Fibroblast of the conjunctiva (primary cell): ENCODE results near the gene DDX42.
A peak's percentile ranks its signal among the peaks of the same experiment; 100 is the strongest.

Experiments
- DNase-seq: peaks from one replicate; pipeline ENCODE4 v3.0.0-alpha.2; 2010; ENCODE audit warnings: low read depth

Gene DDX42

GRCh38 chr17:63774141-63774968 is at the start of gene DDX42:
Gene DDX42, plus strand, starts transcription at chr17:63774170. Its CDS starts 12,880 bp downstream, at chr17:63787050.
- DNase-seq: peak; percentile 17

GRCh38 chr17:63735691-63736090 is 38.3 kb upstream of the DDX42 start:
- no peak for DNase-seq

- no peak for DNase-seq
Measured at GRCh38 chr17:63740464-63741142, 33.4 kb upstream of the DDX42 start.

- no peak for DNase-seq
Measured at GRCh38 chr17:63741143-63741407, 32.9 kb upstream of the DDX42 start.

- DNase-seq: peak; percentile 93
Measured at GRCh38 chr17:63741408-63742173, 32.4 kb upstream of the DDX42 start, which contains the start of gene STRADA. Gene STRADA, minus strand, starts transcription at chr17:63741799. Its CDS starts 13,430 bp downstream, at chr17:63728369.

- DNase-seq: no peak
Measured at GRCh38 chr17:63751806-63752205, 22.2 kb upstream of the DDX42 start.

- no peak for DNase-seq
Measured at GRCh38 chr17:63752707-63753106, 21.3 kb upstream of the DDX42 start.

- no peak for DNase-seq
Measured at GRCh38 chr17:63753215-63753614, 20.8 kb upstream of the DDX42 start.

GRCh38 chr17:63754046-63754445 is 19.9 kb upstream of the DDX42 start:
- DNase-seq: no peak

GRCh38 chr17:63758428-63758827 is 15.5 kb upstream of the DDX42 start:
- DNase-seq: no peak

- no peak for DNase-seq
Measured at GRCh38 chr17:63760771-63761539, 13.0 kb upstream of the DDX42 start.

- DNase-seq: no peak
Measured at GRCh38 chr17:63762161-63763078, 11.6 kb upstream of the DDX42 start.

- DNase-seq: no peak
Measured at GRCh38 chr17:63764716-63765115, 9.3 kb upstream of the DDX42 start.

GRCh38 chr17:63766754-63767153 is 7.2 kb upstream of the DDX42 start:
- no peak for DNase-seq

- no peak for DNase-seq
Measured at GRCh38 chr17:63768433-63768832, 5.5 kb upstream of the DDX42 start.

- no peak for DNase-seq
Measured at GRCh38 chr17:63772801-63773271, 1.1 kb upstream of the DDX42 start.

- DNase-seq: peak; percentile 97
Measured at GRCh38 chr17:63773272-63774140, 464 bp upstream of the DDX42 start, which contains the start of gene CCDC47. Gene CCDC47, minus strand, starts transcription at chr17:63773597. Its CDS starts 7,422 bp downstream, at chr17:63766175.

GRCh38 chr17:63774969-63775265 is 947 bp downstream of the DDX42 start:
- DNase-seq: no peak

GRCh38 chr17:63775420-63775819 is 1.4 kb downstream of the DDX42 start:
- no peak for DNase-seq

- DNase-seq: no peak
Measured at GRCh38 chr17:63780507-63780906, 6.5 kb downstream of the DDX42 start.
